ENCODE measurements around the gene UNC13C.
A peak's percentile ranks its signal among the peaks of the same experiment; 100 is the strongest.

The UNC13C gene

DNA sequence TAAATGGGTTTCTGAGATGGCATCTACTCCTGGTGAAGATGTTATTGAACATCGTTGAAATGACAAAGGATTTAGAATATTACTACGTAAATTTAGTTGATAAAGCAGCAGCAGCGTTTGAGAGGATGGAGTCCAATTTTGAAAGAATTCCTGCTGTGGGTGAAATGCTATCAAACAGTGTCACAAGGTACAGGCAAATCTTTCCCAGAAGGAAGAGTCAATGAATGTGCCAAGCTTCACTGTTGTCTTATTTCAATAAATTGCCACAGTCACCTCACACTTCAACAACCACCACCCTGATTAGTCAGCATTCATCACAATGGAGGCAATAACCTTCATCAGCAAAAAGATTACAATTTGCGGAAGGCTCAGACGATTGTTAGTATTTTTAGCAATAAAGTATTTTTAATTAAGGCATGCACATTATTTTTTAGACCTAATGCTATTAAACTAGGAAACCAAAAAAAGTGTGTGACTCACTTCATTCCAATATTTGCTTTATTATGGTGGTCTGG is 142.8 kb downstream of the UNC13C start:
- DNase-seq: no peak

DNA sequence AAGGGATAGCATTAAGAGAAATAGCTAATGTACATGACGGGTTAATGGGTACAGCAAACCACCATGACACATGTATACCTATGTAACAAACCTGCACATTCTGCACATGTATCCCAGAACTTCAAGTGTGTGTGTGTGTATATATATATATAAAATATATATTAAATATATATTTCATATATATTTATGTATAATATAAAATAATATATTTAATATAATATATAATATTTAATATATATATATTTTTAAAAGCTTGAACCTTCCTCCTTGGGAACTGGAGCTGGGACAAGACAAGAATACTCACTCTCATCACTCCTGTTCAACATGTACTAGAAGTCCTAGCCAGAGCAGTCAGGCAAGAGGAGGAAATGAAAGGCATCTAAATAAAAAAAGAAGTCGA is 149.3 kb downstream of the UNC13C start:
- no peak for DNase-seq

DNA sequence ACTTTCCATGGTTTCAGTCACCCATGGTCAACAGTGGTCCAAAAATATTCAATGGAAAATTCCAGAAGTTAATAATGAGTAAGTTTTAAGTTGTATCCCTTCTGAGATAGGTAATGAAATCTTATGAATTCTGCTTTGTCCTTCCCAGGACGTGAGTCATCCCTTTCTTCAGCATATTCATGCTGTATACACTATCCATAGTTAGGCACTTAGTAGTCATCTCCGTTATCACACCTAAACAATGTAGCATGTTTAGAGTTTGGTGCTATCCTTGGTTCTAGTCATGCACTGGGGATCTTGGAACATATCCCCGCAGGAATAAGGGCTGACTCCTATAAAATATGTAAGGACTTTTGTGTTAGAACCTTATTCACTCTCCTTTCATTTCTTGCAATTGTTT is 153.2 kb downstream of the UNC13C start:
- no peak for DNase-seq

DNA sequence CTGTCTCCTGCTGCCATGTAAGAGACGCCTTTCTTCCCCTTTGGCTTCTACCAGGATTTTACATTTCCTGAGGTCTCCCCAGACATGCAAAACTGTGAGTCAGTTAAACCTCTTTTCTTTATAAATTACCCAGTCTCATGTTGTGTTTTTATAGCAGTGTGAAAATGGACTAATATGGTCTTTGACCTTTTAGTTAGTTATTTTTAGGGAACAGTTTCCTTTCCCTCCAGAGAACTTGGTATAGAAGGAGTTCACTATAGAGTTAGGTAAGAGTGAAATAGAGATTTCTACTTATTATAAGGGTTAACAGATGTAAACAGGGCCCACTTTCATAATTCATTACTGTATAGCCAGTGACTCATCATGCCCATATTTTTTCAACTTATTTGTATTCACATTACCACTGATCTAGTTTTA is 170.9 kb downstream of the UNC13C start:
- DNase-seq: no peak

DNA sequence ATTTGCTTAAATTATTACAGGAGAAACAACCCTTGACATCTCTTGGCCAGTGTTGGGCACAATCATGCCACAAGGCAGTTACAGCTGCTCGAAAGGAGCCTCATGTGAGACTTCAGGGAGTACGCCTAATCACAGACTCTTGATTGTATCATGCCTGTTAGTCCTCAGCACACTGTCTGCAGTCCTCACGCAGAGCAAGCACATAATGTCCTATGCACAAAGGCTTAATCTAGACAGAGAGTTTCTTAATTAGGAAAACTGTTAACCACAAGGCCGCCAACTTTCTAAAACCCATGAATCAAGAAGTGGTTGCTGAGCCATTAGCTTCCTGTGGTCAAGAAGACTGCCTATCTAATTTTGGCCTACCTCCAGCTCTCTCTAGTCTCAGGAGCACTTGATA is 172.0 kb downstream of the UNC13C start:
- DNase-seq: peak; percentile 17

DNA sequence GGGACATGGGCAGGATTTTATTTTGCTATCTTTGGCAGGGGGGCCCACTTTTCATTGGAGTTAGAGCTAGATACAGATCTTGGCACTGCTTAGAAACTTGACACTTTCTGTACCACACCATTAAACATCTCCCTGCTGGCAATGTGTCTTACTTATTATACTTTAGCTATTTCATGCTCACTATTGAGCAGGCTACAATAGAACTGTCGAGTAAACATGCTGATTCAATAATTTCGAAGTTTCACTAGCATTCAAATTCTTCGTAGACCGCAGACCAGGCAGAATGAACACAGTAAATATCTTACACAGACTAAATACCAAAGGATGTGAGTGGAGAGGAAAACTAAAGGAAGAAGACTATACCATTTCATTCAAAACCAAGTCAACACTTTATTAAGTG is 180.8 kb downstream of the UNC13C start:
- DNase-seq: no peak

DNA sequence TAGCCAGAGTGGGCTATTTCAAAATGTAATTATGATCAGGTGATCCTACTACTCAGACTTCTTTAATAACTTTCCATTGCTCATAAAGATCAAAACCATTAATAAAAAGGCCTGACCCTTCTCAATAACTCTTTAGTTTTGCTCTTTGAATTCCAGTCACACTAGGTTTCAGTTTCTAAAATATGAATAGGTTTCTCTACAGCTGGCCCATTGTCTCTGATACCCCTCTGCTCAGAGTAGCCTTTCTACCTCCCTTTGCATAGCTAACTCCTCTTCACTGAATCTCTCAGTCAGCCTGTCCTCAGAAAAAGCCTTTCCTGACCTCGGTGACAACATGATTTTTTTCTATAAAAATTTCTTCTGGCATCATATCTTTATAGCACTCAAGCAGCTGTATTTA is 209.1 kb downstream of the UNC13C start:
- no peak for DNase-seq

DNA sequence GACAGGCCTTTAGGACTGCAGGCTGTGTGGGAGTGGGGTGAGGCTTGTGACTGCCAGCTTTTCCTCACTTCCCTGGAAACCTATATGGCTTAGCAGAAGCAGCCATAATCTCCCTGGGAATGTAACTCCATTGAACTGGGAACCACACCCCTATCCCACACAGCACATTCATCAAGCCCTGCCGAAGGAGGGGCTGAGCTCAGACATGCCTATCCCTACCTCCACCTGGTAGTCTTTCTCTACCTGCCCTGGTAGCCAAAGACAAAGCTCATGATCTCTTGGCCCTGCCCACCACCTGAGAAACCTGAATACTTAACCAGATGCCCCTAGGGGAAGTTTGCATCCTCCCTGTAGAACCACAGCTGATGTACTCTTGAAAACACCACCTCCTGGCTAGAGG is 219.8 kb downstream of the UNC13C start:
- DNase-seq: no peak

DNA sequence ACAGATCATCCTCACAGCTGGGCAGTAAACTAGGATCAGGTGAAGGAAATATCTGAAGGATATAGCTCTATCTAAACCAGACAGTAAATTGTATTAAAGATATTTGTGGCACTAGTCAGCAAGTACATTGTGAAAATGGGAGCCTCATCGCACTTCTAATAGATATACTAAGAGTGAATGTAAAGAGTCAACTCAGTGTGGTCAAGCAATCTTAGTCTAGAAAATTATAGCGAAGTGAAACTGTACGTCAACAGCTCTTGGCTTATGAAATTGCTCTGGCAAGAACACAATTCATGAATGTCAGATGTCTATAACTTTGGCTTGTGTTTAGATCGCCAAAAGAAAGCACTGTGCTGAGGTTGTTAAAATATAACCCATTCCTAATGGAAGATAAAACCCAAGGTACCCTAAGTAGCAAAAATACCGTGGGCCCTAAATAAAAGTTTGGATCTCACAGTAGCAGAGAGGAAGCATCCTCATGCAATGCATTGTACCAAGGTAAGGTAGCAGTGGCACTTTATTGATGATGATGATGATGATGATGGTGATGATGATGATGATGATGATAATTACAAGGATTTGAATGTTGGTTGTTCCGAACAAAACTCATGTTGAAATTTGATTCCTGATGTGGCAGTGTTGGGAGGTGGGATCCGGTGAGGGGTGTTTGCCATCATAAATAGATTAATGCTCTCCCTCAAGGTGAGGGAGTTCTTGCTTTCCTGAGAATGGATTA is 228.5 kb downstream of the UNC13C start:
- no peak for DNase-seq

DNA sequence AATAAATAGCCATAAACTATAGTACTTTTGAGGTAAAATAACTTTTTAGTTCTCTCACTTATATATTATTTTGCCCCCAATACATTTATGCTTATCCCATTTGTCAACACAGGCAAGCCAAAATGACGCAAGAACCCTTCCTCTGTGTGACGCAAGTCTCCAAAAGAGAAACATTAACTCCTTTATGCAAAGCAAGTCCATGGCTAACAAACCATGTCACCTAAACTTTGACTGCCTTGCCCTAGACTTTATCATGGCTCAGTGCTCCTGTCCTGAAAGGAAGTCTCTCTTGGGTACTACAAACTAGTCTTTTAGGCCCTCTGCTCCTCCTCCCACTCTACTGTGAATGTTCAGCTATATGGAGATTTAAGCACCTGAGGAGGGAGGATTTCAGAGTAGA is 230.5 kb downstream of the UNC13C start:
- DNase-seq: no peak

DNA sequence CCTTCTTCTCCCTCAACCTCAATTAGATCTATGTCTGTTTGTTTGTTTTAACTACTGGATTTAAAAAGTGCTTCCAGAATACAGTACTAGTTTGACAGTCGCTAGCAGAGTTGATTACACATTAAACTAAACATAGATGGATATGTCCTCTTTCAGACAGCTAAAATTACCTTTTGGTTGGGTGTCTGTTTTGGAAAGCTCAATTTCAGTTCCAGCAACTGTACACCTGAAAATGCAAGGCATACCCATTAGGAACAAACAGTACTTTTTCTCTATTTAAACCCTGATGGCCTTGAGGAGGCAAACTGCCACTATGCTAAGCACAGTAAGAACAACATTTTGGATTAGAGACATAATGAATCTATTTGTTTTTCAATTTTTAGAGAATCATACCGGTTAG is 234.4 kb downstream of the UNC13C start:
- no peak for DNase-seq

DNA sequence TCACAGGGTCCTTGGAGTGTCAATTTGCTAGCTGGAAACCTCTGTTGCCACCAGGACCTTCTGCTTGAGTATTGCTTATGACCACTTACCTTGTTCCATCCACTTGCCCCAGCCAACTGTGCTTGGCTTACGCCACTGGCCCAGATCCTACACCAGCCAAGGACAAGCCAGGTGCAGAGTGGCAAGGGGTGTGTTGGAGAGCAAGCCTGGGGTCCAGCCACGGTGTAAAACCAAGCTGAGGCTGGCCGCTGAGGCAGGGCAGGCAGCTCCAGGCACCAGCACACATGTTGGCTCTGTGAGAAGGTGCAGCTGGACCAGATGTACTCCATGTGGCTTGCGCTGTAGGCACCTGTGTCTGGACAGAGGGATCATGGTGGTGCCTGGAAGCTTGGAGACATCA is 248.2 kb downstream of the UNC13C start:
- DNase-seq: no peak

DNA sequence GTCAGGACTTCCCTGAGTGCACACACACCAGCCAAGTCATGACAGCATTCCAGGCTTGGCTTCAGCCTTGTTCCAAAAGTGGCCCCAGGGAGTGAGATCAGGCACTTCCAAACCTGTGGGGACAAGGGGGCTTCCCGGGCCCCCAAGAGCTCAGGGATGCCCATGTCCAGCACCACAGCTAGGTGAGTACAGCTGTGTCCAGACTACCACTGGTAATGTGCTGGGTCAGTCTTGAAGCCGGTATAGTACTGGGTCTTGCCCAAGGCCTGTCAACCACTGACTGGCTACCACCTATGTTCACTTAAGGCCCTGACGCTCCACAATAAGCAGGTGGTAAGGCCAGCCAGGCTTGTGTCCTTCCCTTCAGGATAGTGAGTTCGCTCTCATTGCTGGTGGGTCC is 249.3 kb downstream of the UNC13C start:
- no peak for DNase-seq

DNA sequence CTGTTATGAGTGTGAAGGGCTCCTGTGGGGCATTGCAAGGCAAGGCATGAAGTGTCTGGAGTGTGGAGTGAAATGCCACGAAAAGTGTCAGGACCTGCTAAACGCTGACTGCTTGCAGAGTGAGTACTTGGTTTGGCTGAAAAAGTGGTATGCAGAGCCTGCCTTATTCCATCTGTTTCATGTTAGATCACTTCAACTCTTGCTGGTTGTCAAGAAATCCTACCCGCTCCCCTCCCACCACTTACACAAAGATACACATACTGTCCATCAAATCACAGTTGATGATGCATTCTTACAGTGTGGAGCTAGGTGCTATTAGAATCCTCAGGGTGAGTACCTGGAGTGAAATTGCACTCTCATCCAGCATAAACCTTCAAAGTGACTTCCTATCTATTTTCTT is 272.1 kb downstream of the UNC13C start:
- DNase-seq: no peak

DNA sequence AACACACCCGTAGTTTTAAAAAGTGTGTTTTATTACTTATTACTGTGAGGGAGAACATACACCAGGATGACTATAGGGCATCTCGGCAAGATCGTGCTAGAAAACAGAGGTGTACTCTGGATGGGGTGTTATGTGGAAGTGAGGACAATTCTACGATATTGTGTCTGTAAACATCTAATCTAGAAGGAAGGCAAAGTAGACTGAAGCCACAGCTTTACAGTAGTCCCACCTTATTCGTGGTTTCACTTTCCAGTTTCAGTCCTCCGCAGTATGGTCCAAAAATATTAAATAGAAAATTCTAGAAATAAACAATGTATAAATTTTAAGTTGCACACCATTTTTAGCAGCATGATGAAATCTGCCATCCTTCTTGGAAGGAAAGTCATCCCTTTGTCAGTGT is 277.9 kb downstream of the UNC13C start:
- no peak for DNase-seq

DNA sequence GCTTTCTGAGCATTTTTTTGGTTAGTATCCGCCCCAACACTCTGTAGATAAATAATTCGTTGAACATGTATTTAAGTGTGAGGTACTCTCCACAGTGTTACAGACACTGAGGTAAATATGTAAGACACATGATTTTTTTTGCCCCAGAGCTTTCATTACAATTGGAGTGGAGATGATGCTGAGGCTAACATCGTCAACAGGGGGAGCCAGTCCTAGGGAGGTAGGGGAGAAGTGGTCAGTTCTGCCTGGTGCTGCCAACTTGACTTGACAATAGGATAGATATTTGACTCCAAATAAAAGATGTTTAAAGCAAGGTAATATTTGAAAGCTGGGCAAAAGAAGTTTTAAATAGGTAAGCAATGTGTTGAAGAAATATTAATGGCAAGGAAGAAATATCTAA is 295.7 kb downstream of the UNC13C start:
- DNase-seq: no peak

DNA sequence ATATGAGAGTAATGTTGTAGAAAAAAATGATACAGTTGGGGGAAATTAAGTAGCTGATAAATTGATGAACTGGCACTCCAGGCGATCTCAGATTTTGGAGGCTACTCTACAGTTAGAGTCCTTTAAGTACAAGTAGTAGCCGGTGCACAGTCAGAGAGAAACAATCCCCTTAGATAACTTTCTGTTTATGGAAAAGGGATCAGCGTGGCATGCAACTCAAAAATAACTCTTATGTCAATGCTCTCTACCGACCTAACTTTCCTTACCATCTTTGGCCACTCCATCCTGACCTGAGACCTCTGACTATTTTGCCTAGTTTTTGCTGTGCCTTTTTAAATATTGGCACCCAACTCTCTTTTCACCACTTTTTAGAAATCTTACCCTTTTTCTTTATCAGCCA is 299.6 kb downstream of the UNC13C start:
- DNase-seq: no peak

DNA sequence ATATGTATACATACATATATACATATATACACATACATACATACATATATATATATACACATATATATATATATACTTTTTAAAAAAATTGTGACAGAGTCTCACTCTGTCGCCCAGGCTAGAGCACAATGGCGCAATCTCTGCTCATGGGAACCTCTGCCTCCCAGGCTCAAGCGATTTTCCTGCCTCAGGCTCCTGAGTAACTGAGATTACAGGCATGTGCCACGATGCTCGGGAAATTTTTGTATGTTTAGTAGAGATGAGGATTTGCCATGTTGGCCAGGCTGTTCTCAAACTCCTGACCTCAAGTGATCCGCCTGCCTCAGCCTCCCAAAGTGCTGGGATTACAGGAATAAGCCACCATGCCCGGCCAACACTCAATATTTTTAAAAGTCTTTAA is 302.5 kb downstream of the UNC13C start:
- DNase-seq: no peak

DNA sequence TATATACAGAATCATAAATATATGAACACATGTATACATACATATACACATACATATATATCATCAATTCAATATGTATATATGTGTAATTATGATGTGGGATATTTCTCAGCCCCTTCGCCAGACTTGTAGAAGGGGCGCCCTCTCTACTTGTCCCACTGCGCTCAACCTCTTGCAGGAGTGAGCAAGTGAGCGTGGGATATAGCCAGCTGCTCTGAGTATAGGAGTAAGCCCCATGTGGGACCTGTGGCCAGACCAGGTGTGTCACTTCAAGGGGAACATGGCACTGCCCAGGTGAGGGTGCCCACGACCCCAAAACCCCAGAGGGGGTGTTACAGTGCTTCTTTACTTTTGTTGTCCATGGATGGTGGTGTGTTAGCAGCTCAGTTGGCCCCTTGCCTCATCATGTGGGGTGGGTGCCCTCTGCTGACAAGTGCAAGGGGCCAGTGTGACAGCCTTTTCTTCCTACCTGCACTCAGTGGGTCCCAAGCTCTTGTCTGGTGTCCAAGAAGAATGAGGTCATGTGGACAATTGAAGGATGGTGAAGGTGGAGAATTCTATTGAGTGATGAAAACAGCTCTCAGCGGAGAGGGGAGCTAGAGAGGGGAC is 304.1 kb downstream of the UNC13C start:
- DNase-seq: no peak

DNA sequence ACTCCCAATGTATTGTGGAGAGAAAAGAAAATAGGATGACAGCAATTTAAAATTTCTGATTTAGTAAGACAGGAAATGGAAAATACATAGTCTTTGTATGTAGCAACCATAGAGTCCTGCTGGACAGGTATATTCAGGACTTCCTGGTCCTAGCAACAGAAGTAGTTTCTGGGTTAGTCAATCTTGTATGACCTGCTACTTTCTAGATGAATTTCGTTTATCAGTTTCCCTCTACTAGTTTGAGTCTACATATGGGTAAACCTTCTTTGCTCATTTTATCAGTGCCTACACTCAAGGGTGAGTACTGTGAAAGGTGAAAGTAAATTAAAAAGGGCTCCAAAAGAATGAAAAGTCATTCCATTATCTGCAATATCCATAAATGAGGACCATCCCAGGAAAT is 309.8 kb downstream of the UNC13C start:
- DNase-seq: no peak

DNA sequence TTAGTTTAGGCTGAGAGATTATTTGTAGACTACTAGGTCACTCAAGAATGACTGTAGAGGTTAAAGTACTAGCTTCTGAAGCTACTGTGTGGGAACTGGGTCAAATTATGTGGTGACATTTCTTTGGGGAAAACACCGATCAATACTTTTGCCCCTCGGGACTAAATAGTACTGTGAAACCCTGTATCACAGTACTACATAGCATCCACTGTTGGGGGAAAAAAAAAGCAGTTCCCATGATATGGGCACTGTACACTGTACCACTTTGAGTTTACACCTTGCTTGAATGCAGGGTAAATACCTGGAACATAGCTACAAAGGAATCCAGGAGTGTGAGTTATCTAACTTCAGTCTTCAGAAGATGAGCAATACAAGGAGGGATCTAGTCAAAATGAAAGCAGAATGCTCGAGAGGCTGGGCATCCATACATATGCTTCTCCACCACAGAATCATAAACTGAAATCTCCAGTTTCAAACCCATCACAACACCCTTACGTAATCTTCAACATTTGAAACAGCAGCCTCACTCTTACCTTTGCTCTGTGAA is 311.4 kb downstream of the UNC13C start:
- no peak for DNase-seq

DNA sequence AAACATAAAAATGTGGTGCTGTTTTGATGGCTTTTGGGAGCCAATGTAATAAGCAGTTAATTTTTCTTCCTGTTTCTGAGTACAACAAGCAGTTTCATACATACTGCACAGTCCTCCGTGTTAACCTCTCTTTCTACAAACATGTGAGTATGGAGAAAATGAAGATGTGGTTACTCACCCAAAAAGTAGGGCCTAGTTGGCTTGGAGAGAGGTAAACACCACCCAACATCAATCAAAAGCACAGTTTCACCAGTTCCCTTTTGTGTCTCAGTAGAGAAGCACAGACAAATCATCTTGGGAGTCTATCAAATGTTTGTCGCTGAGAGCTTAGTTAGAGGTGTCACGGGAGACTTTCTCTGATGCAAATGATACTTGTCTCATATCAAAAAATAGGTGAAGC is 320.2 kb downstream of the UNC13C start:
- no peak for DNase-seq

DNA sequence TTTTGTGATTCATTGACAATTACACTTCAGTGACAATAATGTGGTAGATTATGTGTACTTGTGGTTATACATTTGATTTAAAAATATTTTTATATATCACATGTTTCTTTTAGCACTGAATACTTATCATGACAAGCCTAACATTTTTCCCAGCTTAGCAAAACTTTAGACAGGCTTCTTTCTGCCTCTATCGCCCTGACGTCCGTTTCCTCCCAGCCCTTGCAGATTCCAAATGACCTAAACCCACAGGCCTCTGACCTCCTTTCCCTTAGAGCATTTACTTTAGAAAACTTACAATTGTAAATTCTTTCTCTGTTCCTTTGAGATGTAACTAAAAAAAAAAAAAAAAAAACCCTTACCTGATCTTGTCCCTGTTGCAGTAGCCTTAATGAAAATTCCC is 326.1 kb downstream of the UNC13C start:
- no peak for DNase-seq

DNA sequence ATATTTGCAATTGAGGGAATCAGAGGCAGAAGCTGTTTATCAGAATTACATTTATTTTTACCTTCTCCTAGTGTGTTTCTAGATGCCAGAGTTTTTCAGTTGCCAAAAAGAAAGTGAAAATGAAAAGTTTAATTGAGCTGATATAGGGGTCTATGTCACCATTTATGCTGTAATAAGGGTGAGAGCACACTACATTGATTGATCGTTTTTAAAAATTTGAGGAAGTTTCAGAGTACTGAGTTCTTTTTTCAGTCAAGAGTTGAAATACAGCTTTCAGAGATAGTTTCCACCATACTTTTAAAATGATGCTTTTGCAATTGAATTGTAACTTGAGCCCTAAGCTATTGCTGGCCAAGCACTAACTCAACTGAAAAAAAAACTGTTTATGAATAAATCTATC is 326.9 kb downstream of the UNC13C start:
- DNase-seq: no peak

Measured in KG1 (cell line).